Activated CD8-positive, alpha-beta T cell treated with anti-CD3 and anti-CD28 coated beads, Interleukin-2, amount 10 ng/mL, durations not matched to agents 7 days and 5 days (primary cell): ENCODE results near the gene RFX1. TPM values are rescaled to one million over a fixed set of nuclear protein-coding genes. Genes with fewer than 3 reads are reported as not detected.

Source experiments
- ATAC-seq: fragments of 150-1000 bp; cut with Tn5 transposase; one replicate; pipeline ENCODE4 v1.10.0; 2021; ENCODE audit warnings: moderate library complexity
- CTCF ChIA-PET: fragments of 350-600 bp; sonication (Branson Sonifier 250); formaldehyde crosslinking; loops from one replicate; lab custom pipeline; 2021; ENCODE audit warnings: antibody characterized with exemption; lab: Charles Lee
- POLR2A ChIA-PET: fragments of 350-600 bp; sonication (Branson Sonifier 250); formaldehyde crosslinking; loops from one replicate; lab custom pipeline; 2021; ENCODE audit warnings: antibody characterized with exemption; lab: Charles Lee
- DNase-seq: peaks from one replicate; pipeline ENCODE4 v3.0.0-alpha.2; 2020
- H3K27ac Mint-ChIP-seq: one replicate; pipeline ENCODE4 v1.8.0; 2021; ENCODE audit warnings: mild to moderate bottlenecking, mixed read lengths
- H3K27me3 Mint-ChIP-seq: one replicate; pipeline ENCODE4 v1.8.0; 2021; ENCODE audit warnings: low read depth, mixed read lengths
- H3K36me3 Mint-ChIP-seq: one replicate; pipeline ENCODE4 v1.8.0; 2021; ENCODE audit warnings: low read depth, mixed read lengths
- H3K4me1 Mint-ChIP-seq: one replicate; pipeline ENCODE4 v1.8.0; 2021; ENCODE audit warnings: low read depth, mixed read lengths
- H3K4me3 Mint-ChIP-seq: one replicate; pipeline ENCODE4 v1.8.0; 2021; ENCODE audit warnings: mild to moderate bottlenecking, mixed read lengths
- H3K9me3 Mint-ChIP-seq: one replicate; pipeline ENCODE4 v1.8.0; 2022; ENCODE audit warnings: mixed read lengths; ENCODE audit not compliant: insufficient read depth
- total RNA-seq, 2 experiments: library from RNA; stranded (reverse); gene quantifications; one replicate each; pipeline ENCODE4 v1.2.3, GENCODE V29; 2021

RFX1 gene
- total RNA-seq, 2 experiments from 2014 or later: 15.9 to 17.7 TPM

- ATAC-seq: no peak
- Mint-ChIP-seq H3K27ac (peak overlapping the region; percentile 19), H3K36me3 (peaks cover 48% of the 10 kb centered on the region), H3K4me3 (no peak overlapping the region), H3K4me1 (peaks cover 20% of the 10 kb centered on the region), H3K9me3 (no peaks in the 10 kb centered on the region), H3K27me3 (no peaks in the 10 kb centered on the region)
- ChIA-PET POLR2A (no interaction called here), CTCF (no interaction called here)
- DNase-seq: no peak
These were observed 48.1 kb downstream of the RFX1 start for GRCh38 chr19:13958043-13958442.

- H3K4me1 Mint-ChIP-seq: peaks cover 22% of the 10 kb centered on the region
- H3K36me3 Mint-ChIP-seq: peaks cover 52% of the 10 kb centered on the region
- H3K27me3 Mint-ChIP-seq: no peaks in the 10 kb centered on the region
- no peak overlapping the region for H3K4me3 Mint-ChIP-seq
- no peaks in the 10 kb centered on the region for H3K9me3 Mint-ChIP-seq
- ATAC-seq: no peak
- H3K27ac Mint-ChIP-seq: no peak overlapping the region
- ChIA-PET POLR2A (interaction anchor here (1.7 kb wide), 1 partner anchor 29 kb away, joined by 5 read pairs; no protein-coding TSS in a partner anchor), CTCF (no interaction called here)
- DNase-seq: no peak
These were observed 49.1 kb downstream of the RFX1 start for GRCh38 chr19:13957051-13957450.

DNA sequence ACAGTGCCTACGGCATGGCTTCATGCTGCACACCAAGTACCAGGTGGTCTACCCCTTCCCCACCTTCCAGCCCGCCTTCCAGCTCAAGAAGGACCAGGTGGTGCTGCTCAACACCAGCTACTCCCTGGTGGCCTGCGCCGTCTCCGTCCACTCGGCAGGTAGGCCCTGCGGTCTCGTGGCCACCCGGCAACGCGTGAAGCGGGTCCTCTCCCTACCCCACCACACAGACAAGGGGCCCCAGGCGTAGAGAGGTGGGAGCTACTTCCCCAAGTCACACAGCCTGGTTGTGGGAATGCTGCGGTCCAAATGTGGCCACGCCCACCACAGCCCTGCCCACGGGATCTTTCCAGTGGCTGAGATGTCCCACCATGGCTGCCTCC is 49.8 kb downstream of the RFX1 start:
- Mint-ChIP-seq H3K36me3 (peaks cover 48% of the 10 kb centered on the region), H3K27me3 (no peaks in the 10 kb centered on the region), H3K27ac (no peak overlapping the region), H3K9me3 (no peaks in the 10 kb centered on the region), H3K4me1 (peaks cover 28% of the 10 kb centered on the region), H3K4me3 (no peak overlapping the region)
- ATAC-seq (no peak), DNase-seq (no peak)
- ChIA-PET CTCF (no interaction called here), POLR2A (interaction anchor here (0.9 to 1.7 kb wide), 2 partner anchors 30 to 33 kb away, joined by 3 to 5 read pairs; no protein-coding TSS in a partner anchor)

GRCh38 chr19:13955662-13956364 is 50.3 kb downstream of the RFX1 start:
- no peaks in the 10 kb centered on the region for H3K27me3 Mint-ChIP-seq
- no peak for ATAC-seq
- H3K4me3 Mint-ChIP-seq: no peak overlapping the region
- ChIA-PET CTCF (no interaction called here), POLR2A (interaction anchor here (0.7 to 1.7 kb wide), 3 partner anchors 12 to 34 kb away, joined by 3 to 5 read pairs (median 4); no protein-coding TSS in a partner anchor)
- H3K36me3 Mint-ChIP-seq: peaks cover 46% of the 10 kb centered on the region
- peaks cover 28% of the 10 kb centered on the region for H3K4me1 Mint-ChIP-seq
- no peak overlapping the region for H3K27ac Mint-ChIP-seq
- no peak for DNase-seq
- H3K9me3 Mint-ChIP-seq: no peaks in the 10 kb centered on the region

DNA sequence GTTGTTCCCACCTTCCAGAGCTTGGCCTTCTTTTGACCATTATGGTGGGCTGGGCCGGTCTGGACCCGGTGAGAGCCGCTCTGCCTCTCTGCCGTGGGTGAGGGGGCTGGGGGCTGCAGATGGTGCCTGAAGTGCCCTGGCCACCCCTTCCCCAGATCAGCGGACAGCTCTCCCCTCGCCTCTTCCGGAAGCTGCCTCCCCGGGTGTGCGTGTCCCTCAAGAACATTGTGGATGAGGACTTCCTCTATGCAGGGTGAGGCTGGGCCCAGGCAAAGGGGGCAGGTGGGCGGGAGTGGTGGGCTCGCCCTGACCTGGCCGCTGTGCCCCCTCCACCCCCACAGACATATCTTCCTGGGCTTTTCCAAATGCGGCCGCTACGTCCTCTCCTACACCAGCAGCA is 51.9 kb downstream of the RFX1 start:
- Mint-ChIP-seq H3K4me3 (peak overlapping the region; percentile 97), H3K27ac (peak overlapping the region; percentile 46), H3K4me1 (peaks cover 28% of the 10 kb centered on the region), H3K9me3 (no peaks in the 10 kb centered on the region), H3K36me3 (peaks cover 38% of the 10 kb centered on the region), H3K27me3 (no peaks in the 10 kb centered on the region)
- ChIA-PET CTCF (interaction anchor here (1.1 to 1.5 kb wide), 3 partner anchors 78 to 170 kb away, joined by 3 to 7 read pairs (median 3); partner anchors contain the start of gene IL27RA), POLR2A (interaction anchor here (0.9 to 3.4 kb wide), 4 partner anchors 32 to 73 kb away, joined by 3 to 29 read pairs (median 4); partner anchors contain the start of gene RFX1)
- no peak for DNase-seq
- ATAC-seq: no peak

GRCh38 chr19:13952931-13953531 is 53.1 kb downstream of the RFX1 start:
- ChIA-PET POLR2A (interaction anchor here (0.7 to 3.4 kb wide), 13 partner anchors 8 to 183 kb away, joined by 3 to 29 read pairs (median 3); partner anchors contain the start of genes IL27RA and RFX1), CTCF (interaction anchor here (1.1 to 1.9 kb wide), 7 partner anchors 33 to 169 kb away, joined by 3 to 8 read pairs (median 6); partner anchors contain the start of gene IL27RA)
- Mint-ChIP-seq H3K36me3 (peaks cover 28% of the 10 kb centered on the region), H3K4me3 (peak overlapping the region; percentile 97), H3K4me1 (peaks cover 21% of the 10 kb centered on the region), H3K27me3 (no peaks in the 10 kb centered on the region), H3K27ac (peak overlapping the region; percentile 82), H3K9me3 (no peaks in the 10 kb centered on the region)
- ATAC-seq (no peak), DNase-seq (peak; percentile 29)

- Mint-ChIP-seq H3K36me3 (peaks cover 28% of the 10 kb centered on the region), H3K4me3 (peak within 1 kb of the TSS; percentile 97), H3K9me3 (no peaks in the 10 kb centered on the region), H3K27ac (peak within 1 kb of the TSS; percentile 93), H3K4me1 (peaks cover 21% of the 10 kb centered on the region), H3K27me3 (no peaks in the 10 kb centered on the region)
- DNase-seq (peak; percentile 100), ATAC-seq (peak; percentile 99)
- ChIA-PET POLR2A (interaction anchor here (0.6 to 3.4 kb wide), 10 partner anchors 7 to 144 kb away, joined by 3 to 29 read pairs (median 3); partner anchors contain the start of genes IL27RA and RFX1), CTCF (interaction anchor here (0.7 to 1.9 kb wide), 7 partner anchors 33 to 120 kb away, joined by 3 to 8 read pairs (median 6); partner anchors contain the start of genes IL27RA and MISP3)
These were observed 53.8 kb downstream of the RFX1 start, which contains the start of gene DCAF15 for GRCh38 chr19:13952154-13952930. Gene DCAF15 (plus strand): TSS chr19:13952509. CDS start chr19:13952513, 4 bp downstream.

DNA sequence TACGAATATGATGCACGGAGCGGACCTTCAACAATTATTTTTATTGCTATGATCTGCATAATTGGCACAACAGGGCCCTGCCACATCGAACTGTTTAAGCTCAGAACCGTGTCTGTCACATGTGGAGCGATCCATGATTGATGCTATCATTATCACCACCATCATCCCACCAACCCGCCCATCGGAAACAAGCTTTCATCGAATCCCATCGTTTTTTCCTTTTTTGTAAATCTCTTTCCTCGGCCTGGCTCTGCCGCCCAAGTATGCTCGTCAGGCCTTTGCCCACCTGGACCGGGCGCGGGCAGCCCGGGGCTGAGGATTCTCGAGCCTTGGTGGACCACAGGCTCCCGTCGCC is 54.3 kb downstream of the RFX1 start:
- Mint-ChIP-seq H3K36me3 (peaks cover 25% of the 10 kb centered on the region), H3K27me3 (no peaks in the 10 kb centered on the region), H3K4me3 (peak overlapping the region; percentile 97), H3K27ac (peak overlapping the region; percentile 93), H3K9me3 (no peaks in the 10 kb centered on the region), H3K4me1 (peaks cover 21% of the 10 kb centered on the region)
- ATAC-seq: peak; percentile 17
- ChIA-PET POLR2A (interaction anchor here (0.6 to 3.4 kb wide), 9 partner anchors 18 to 143 kb away, joined by 3 to 29 read pairs (median 3); partner anchors contain the start of genes IL27RA and RFX1), CTCF (interaction anchor here (0.7 to 1.9 kb wide), 6 partner anchors 34 to 120 kb away, joined by 3 to 8 read pairs (median 4); partner anchors contain the start of genes IL27RA and MISP3)
- no peak for DNase-seq

DNA sequence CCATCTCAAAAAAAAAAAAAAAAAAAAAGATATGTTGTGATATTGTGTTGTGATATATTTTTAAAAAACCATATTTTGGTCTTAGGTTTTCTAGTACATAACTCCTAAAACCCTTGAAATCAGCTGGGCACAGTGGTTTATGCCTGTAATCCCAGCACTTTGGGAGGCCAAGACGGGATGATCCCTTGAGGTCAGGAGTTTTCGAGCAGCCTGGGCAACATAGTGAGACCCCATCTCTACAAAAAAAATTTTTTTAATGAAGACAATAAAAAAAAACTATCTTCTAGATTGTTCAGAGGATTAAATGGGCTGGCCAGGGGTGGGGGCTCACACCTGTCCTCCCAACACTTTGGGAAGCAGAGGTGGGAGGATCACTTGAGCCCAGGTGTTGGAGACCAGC is 55.1 kb downstream of the RFX1 start:
- Mint-ChIP-seq H3K36me3 (peaks cover 20% of the 10 kb centered on the region), H3K27me3 (no peaks in the 10 kb centered on the region), H3K4me1 (peaks cover 21% of the 10 kb centered on the region), H3K27ac (no peak overlapping the region), H3K9me3 (no peaks in the 10 kb centered on the region), H3K4me3 (no peak overlapping the region)
- DNase-seq (no peak), ATAC-seq (no peak)
- ChIA-PET CTCF (interaction anchor here (1.3 to 1.7 kb wide), 2 partner anchors 71 to 81 kb away, joined by 3 to 6 read pairs; partner anchors contain the start of gene IL27RA), POLR2A (interaction anchor here (1.1 to 2.9 kb wide), 2 partner anchors 13 to 81 kb away, joined by 3 to 19 read pairs; partner anchors contain the start of genes IL27RA and PODNL1)

DNA sequence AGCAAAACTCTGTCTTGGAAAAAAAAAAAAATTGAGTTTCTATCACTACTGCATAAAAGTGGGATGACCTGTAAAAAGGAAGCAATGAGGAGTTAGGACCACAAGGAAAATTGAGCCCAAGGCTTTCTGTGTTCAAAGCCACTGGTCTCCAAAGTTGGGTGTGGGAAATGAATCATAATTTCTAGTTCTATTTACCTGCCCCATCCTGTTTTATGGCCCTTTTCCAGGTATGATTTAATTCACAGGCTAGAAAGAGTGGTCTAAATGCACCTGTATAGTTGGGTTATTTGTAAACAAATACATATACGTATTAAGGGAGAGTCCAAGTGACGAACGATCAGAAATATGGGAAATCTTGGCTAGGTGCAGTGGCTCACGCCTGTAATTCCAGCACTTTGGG is 59.7 kb downstream of the RFX1 start:
- ChIA-PET POLR2A (no interaction called here), CTCF (no interaction called here)
- no peak overlapping the region for H3K27ac Mint-ChIP-seq
- DNase-seq (no peak), ATAC-seq (no peak)
- H3K36me3 Mint-ChIP-seq: no peaks in the 10 kb centered on the region
- no peaks in the 10 kb centered on the region for H3K4me1 Mint-ChIP-seq
- no peaks in the 10 kb centered on the region for H3K27me3 Mint-ChIP-seq
- no peak overlapping the region for H3K4me3 Mint-ChIP-seq
- H3K9me3 Mint-ChIP-seq: no peaks in the 10 kb centered on the region
